SU-DHL-6 (cell line): ENCODE data around the gene NSUN7.

Experiments used
- H2AFZ ChIP-seq: fragments of 200-600 bp; sonication (generic); 2 replicates; pipeline ENCODE4 v1.6.1; 2014; ENCODE audit warnings: low read depth, mild to moderate bottlenecking, moderate library complexity, mixed read lengths, antibody characterized with exemption, low read length; ENCODE audit not compliant: severe bottlenecking
- H3F3A ChIP-seq: fragments of 200-600 bp; shearing (Covaris generic); 2 replicates; pipeline ENCODE4 v1.6.0; 2016; ENCODE audit warnings: antibody characterized with exemption, mild to moderate bottlenecking; ENCODE audit not compliant: insufficient read depth
- H3K27ac ChIP-seq: fragments of 200-600 bp; sonication (generic); 2 replicates; pipeline ENCODE4 v1.5.1; 2016; ENCODE audit warnings: low read depth, mild to moderate bottlenecking, low read length, moderate library complexity, mixed read lengths
- H3K27me3 ChIP-seq: fragments of 200-600 bp; sonication (generic), shearing (Covaris generic); 2 replicates; pipeline ENCODE4 v1.6.0; 2014; ENCODE audit warnings: mild to moderate bottlenecking, low read length
- H3K36me3 ChIP-seq: fragments of 200-600 bp; sonication (generic); 2 replicates; pipeline ENCODE4 v1.6.1; 2014; ENCODE audit warnings: mild to moderate bottlenecking, low read length, mixed read lengths
- H3K4me2 ChIP-seq: fragments of 300-600, 200-600 bp; shearing (Covaris generic), sonication (generic); 2 replicates; pipeline ENCODE4 v1.6.0; 2014; ENCODE audit warnings: low read length, low read depth, mild to moderate bottlenecking; ENCODE audit not compliant: poor library complexity, severe bottlenecking
- H3K4me3 ChIP-seq: fragments of 200-600 bp; sonication (generic); 2 replicates; pipeline ENCODE4 v1.5.1; 2014; ENCODE audit warnings: antibody characterized with exemption, low read length, mild to moderate bottlenecking, mixed read lengths; ENCODE audit not compliant: insufficient read depth, poor library complexity, severe bottlenecking
- H3K79me2 ChIP-seq: fragments of 200-600 bp; sonication (generic); 2 replicates; pipeline ENCODE4 v1.6.1; 2014; ENCODE audit warnings: mild to moderate bottlenecking, low read length, moderate library complexity; ENCODE audit not compliant: insufficient read depth
- H3K9ac ChIP-seq: fragments of 200-600 bp; sonication (generic); 2 replicates; pipeline ENCODE4 v1.7.0; 2014; ENCODE audit warnings: mild to moderate bottlenecking, low read length
- H3K9me2 ChIP-seq: fragments of 200-600 bp; sonication (generic); replicated peaks from 2 replicates; pipeline ENCODE4 v1.6.1; 2014; ENCODE audit warnings: low read length; ENCODE audit not compliant: insufficient read depth
- H3K9me3 ChIP-seq: fragments of 200-600 bp; sonication (generic); 2 replicates; pipeline ENCODE4 v1.6.1; 2014; ENCODE audit warnings: low read length, mixed read lengths; ENCODE audit not compliant: insufficient read depth
- H4K20me1 ChIP-seq: fragments of 200-600 bp; sonication (generic); 2 replicates; pipeline ENCODE4 v1.6.1; 2014; ENCODE audit warnings: low read depth, mild to moderate bottlenecking, antibody characterized with exemption, low read length, moderate library complexity, mixed read lengths
- EZH2phosphoT487 ChIP-seq: fragments of 200-600 bp; sonication (generic), shearing (Covaris generic); conservative IDR thresholded peaks from 2 replicates; pipeline ENCODE4 v1.6.1; 2018; ENCODE audit warnings: mild to moderate bottlenecking, antibody characterized with exemption, low read length, moderate library complexity, mixed read lengths
- TF ChIP-seq, protein P1 (sequence below): fragments of 200-600 bp; sonication (generic); IDR thresholded peaks from one replicate; pipeline ENCODE4 v1.5.1; 2017; ENCODE audit warnings: antibody characterized with exemption, mild to moderate bottlenecking, low read length, moderate library complexity; ENCODE audit not compliant: insufficient read depth, poor library complexity, severe bottlenecking

Gene NSUN7

DNA sequence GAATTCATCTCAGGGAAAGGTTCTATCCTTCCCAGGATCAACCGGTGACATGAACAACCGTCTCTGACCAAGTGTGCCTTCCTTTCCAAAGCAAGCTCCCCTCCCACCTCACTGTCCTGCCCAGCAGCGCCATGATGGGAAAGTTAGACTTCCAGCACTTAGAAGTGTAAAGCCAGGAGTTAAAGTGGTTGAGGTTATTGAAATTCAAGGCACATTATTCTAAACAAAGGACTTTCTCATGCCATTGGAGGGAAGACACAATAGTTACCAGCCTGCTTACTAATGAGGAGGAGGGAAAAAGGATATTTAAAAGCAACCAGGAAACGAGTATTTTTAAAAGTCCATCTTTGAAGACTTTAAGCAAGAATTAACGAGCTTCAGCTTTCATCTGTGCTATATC lies 96.8 kb downstream of the NSUN7 start:
- no peak overlapping the region for H3K4me2 ChIP-seq
- no peak overlapping the region for H3K27ac ChIP-seq
- no peak overlapping the region for H3K4me3 ChIP-seq
- H2AFZ ChIP-seq = no peak overlapping the region
- H3K79me2 ChIP-seq = no peaks in the 10 kb centered on the region
- no peaks in the 10 kb centered on the region for H3K9me2 ChIP-seq
- no peaks in the 10 kb centered on the region for H4K20me1 ChIP-seq
- no peaks in the 10 kb centered on the region for H3F3A ChIP-seq
- H3K9me3 ChIP-seq = no peaks in the 10 kb centered on the region
- TF ChIP-seq EZH2phosphoT487 = no peak
- TF ChIP-seq, protein P1, sequence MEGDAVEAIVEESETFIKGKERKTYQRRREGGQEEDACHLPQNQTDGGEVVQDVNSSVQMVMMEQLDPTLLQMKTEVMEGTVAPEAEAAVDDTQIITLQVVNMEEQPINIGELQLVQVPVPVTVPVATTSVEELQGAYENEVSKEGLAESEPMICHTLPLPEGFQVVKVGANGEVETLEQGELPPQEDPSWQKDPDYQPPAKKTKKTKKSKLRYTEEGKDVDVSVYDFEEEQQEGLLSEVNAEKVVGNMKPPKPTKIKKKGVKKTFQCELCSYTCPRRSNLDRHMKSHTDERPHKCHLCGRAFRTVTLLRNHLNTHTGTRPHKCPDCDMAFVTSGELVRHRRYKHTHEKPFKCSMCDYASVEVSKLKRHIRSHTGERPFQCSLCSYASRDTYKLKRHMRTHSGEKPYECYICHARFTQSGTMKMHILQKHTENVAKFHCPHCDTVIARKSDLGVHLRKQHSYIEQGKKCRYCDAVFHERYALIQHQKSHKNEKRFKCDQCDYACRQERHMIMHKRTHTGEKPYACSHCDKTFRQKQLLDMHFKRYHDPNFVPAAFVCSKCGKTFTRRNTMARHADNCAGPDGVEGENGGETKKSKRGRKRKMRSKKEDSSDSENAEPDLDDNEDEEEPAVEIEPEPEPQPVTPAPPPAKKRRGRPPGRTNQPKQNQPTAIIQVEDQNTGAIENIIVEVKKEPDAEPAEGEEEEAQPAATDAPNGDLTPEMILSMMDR = no peak
- no peak overlapping the region for H3K9ac ChIP-seq
- H3K27me3 ChIP-seq = no peaks in the 10 kb centered on the region
- H3K36me3 ChIP-seq = no peaks in the 10 kb centered on the region

DNA sequence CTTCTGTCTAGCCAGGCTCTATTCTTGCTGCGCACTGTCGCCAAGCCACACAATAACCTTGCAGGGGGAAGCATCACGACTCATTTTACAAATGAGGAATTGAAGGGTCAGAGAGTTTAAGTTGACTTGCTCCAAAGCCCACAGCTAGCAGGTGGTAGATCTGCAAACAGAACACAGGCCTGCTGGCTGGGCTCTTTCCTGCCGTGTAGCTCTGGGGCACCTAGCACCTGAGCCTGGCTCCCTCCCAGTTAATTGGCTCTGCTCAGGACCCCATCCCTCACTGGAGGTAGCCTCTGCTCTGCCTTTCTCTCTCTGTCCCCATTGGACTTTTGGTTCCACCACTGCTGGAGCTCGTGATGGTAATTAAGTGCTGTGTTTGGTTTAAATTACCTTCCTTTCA lies 98.5 kb downstream of the NSUN7 start:
- Histone ChIP-seq H3K4me3 (no peak overlapping the region), H3K9me3 (no peaks in the 10 kb centered on the region), H3K27ac (no peak overlapping the region), H3K4me2 (no peak overlapping the region), H3K27me3 (no peaks in the 10 kb centered on the region), H3K9ac (no peak overlapping the region), H3K79me2 (no peaks in the 10 kb centered on the region), H3K9me2 (no peaks in the 10 kb centered on the region), H3K36me3 (no peaks in the 10 kb centered on the region), H3F3A (no peaks in the 10 kb centered on the region), H4K20me1 (no peaks in the 10 kb centered on the region), H2AFZ (no peak overlapping the region)
- TF ChIP-seq, protein P1 = no peak
- TF ChIP-seq EZH2phosphoT487 = no peak

DNA sequence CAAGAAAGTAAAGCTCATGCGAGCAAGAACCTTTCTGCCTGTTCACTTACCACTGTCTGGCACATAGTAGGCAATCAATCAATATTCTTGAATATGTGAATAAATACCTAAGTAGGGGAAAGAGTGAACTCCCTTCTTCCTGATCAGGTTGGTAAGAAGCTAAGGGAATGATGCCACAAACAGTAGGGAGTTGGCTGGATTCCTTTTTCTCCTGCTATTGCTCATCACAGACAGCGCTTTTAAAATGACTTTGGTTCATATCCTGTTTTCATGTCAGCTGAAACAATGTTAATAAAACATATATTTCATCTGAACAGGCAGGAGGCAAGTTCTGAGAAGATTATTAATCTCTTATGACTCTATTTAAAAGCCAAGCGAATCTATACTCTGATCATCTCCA lies 99.2 kb downstream of the NSUN7 start:
- Histone ChIP-seq H2AFZ (no peak overlapping the region), H3K9ac (no peak overlapping the region), H3F3A (no peaks in the 10 kb centered on the region), H3K27me3 (no peaks in the 10 kb centered on the region), H3K79me2 (no peaks in the 10 kb centered on the region), H3K4me2 (no peak overlapping the region), H3K27ac (no peak overlapping the region), H4K20me1 (no peaks in the 10 kb centered on the region), H3K36me3 (no peaks in the 10 kb centered on the region), H3K4me3 (no peak overlapping the region), H3K9me2 (no peaks in the 10 kb centered on the region), H3K9me3 (no peaks in the 10 kb centered on the region)
- no peak for TF ChIP-seq EZH2phosphoT487

DNA sequence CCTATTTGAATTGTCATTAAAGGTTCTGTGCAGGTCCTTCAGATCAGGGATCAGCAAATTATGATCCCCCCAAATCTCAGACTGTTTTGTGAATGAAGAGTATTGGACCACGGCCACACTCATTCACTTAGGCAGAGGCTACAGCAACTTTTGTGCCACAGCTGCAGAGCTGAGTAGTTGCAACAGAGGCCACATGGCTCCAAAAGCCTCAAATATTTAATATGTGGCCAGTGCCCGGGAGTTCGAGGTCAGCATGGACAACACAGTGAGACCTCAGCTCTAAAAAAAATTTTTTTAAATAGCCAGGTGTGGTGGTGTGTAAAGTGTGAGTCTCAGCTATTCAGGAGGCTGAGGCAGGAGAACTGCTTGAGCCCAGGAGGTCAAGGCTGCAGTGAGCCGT lies 100.7 kb downstream of the NSUN7 start:
- no peak overlapping the region for H3K4me2 ChIP-seq
- no peaks in the 10 kb centered on the region for H3K9me2 ChIP-seq
- no peaks in the 10 kb centered on the region for H4K20me1 ChIP-seq
- no peak overlapping the region for H2AFZ ChIP-seq
- TF ChIP-seq, protein P1 = no peak
- TF ChIP-seq EZH2phosphoT487 = no peak
- H3F3A ChIP-seq = no peaks in the 10 kb centered on the region
- no peaks in the 10 kb centered on the region for H3K79me2 ChIP-seq
- no peaks in the 10 kb centered on the region for H3K36me3 ChIP-seq
- H3K27ac ChIP-seq = no peak overlapping the region
- H3K4me3 ChIP-seq = no peak overlapping the region
- no peak overlapping the region for H3K9ac ChIP-seq
- no peaks in the 10 kb centered on the region for H3K27me3 ChIP-seq
- H3K9me3 ChIP-seq = no peaks in the 10 kb centered on the region
